Activated naive CD4-positive, alpha-beta T cell treated with anti-CD3 and anti-CD28 coated beads for 36 hours (primary cell): ENCODE results near the gene GTF3C6. TPM values are rescaled to one million over a fixed set of nuclear protein-coding genes. Genes with fewer than 3 reads are reported as not detected.

Experiments
- total RNA-seq, 2 experiments: library from RNA; stranded (reverse); gene quantifications; one replicate each; pipeline ENCODE4 v1.2.3, GENCODE V29; 2021

Gene GTF3C6
- total RNA-seq, 2 experiments from 2014 or later: 81.6 to 84.7 TPM

Other genes with a start within 250 kb of the GTF3C6 start
- 10 to 100 TPM; 11.0 to 11.7 TPM for gene CDK19, start 143.2 kb upstream of the GTF3C6 start, total RNA-seq
- gene AMD1, start 83.9 kb upstream of the GTF3C6 start, total RNA-seq: 10 to 100 TPM; 72.6 to 75.3 TPM
- gene RPF2, start 23.3 kb downstream of the GTF3C6 start, total RNA-seq: 10 to 100 TPM; 43.5 to 45.8 TPM
- gene SLC16A10, start 128.8 kb downstream of the GTF3C6 start, total RNA-seq: 1 to 10 TPM; 6.6 to 8.1 TPM